Astrocyte (in vitro differentiated cells and primary cell): ENCODE data around the gene BIN2.

Experiments
- CTCF ChIP-seq: IDR thresholded peaks from 2 replicates; pipeline ENCODE4 v1.5.1; 2011; ENCODE audit warnings: low read depth, mild to moderate bottlenecking, inconsistent platforms, low read length, moderate library complexity; ENCODE audit not compliant: insufficient read depth
- EZH2 ChIP-seq: IDR thresholded peaks from 2 replicates; pipeline ENCODE4 v1.6.1; 2012; ENCODE audit warnings: mild to moderate bottlenecking, low read length, inconsistent platforms; ENCODE audit not compliant: insufficient read depth

GRCh38 chr12:51358496-51358895 is 34.5 kb upstream of the BIN2 start:
- TF ChIP-seq CTCF = no peak
- TF ChIP-seq EZH2 = no peak
